ENCODE results near the gene TPM3.
A peak's percentile ranks its signal among the peaks of the same experiment; 100 is the strongest.

TPM3 gene

GRCh38 chr1:154171223-154171583, 20.7 kb downstream of the TPM3 start:
- TF ChIP-seq CTCF (IDR thresholded peaks at IDR 0.05) = no peak
- Histone ChIP-seq H3K27ac (no peak overlapping the region), H3K4me3 (no peak overlapping the region)
- no peak for DNase-seq (ENCODE audit: low spot score)

GRCh38 chr1:154170547-154171222, 21.2 kb downstream of the TPM3 start:
- H3K27ac ChIP-seq = no peak overlapping the region
- TF ChIP-seq CTCF (IDR thresholded peaks at IDR 0.05) = no peak
- DNase-seq (ENCODE audit: low spot score) = no peak
- H3K4me3 ChIP-seq = no peak overlapping the region

- no peak for DNase-seq (ENCODE audit: low spot score)
- no peak overlapping the region for H3K27ac ChIP-seq
- no peak for TF ChIP-seq CTCF (IDR thresholded peaks at IDR 0.05)
- H3K4me3 ChIP-seq = no peak overlapping the region
Observed at GRCh38 chr1:154167461-154167860, 24.4 kb downstream of the TPM3 start.

GRCh38 chr1:154166207-154166606, 25.7 kb downstream of the TPM3 start:
- no peak overlapping the region for H3K4me3 ChIP-seq
- DNase-seq (ENCODE audit: low spot score) = no peak
- no peak overlapping the region for H3K27ac ChIP-seq
- TF ChIP-seq CTCF (IDR thresholded peaks at IDR 0.05) = no peak

GRCh38 chr1:154159554-154159953, 32.3 kb downstream of the TPM3 start:
- no peak for DNase-seq (ENCODE audit: low spot score)
- Histone ChIP-seq H3K27ac (peak overlapping the region in 1 of 2 donors; percentile 20), H3K4me3 (no peak overlapping the region)
- TF ChIP-seq CTCF (IDR thresholded peaks at IDR 0.05) = no peak

GRCh38 chr1:154158307-154159125, 33.4 kb downstream of the TPM3 start:
- H3K27ac ChIP-seq = peak overlapping the region in 1 of 2 donors; percentile 20
- DNase-seq (ENCODE audit: low spot score) = no peak
- no peak overlapping the region for H3K4me3 ChIP-seq
- no peak for TF ChIP-seq CTCF (IDR thresholded peaks at IDR 0.05)
